Sigmoid colon (tissue), 4 donors: ENCODE measurements around the gene DIP2C.
"Not testable (repeated sequence)": the region's sequence is repeated elsewhere in the genome, so short reads cannot be mapped to it uniquely, and the experiment has no call there.

Source experiments
- EP300 ChIP-seq, 4 donors: sonication (generic); formaldehyde crosslinking; IDR thresholded peaks; one replicate each; pipeline ENCODE4 v1.6.1; 2017; ENCODE audit warnings: antibody characterized with exemption in 4 of 4
- POLR2A ChIP-seq, 2 donors: fragments of 450-650 bp; IDR thresholded peaks; one replicate each; pipeline ENCODE4 v1.6.1; 2016; ENCODE audit warnings: antibody characterized with exemption in 2 of 2, mild to moderate bottlenecking in 2 of 2, moderate library complexity in 2 of 2
- POLR2AphosphoS5 ChIP-seq, 4 donors: sonication (generic); formaldehyde crosslinking; IDR thresholded peaks; one replicate each; pipeline ENCODE4 v1.6.1; 2017; ENCODE audit warnings: antibody characterized with exemption in 4 of 4
- TF ChIP-seq, protein P1 (sequence below), 4 experiments: fragments of 450-650 bp in 3 of 4; fragments of 200-600 bp in 1 of 4; IDR thresholded peaks; one replicate each; pipeline ENCODE4 v1.5.1; 2016 to 2019; ENCODE audit warnings: antibody characterized with exemption in 4 of 4, mild to moderate bottlenecking in 3 of 4, moderate library complexity in 2 of 4

DNA sequence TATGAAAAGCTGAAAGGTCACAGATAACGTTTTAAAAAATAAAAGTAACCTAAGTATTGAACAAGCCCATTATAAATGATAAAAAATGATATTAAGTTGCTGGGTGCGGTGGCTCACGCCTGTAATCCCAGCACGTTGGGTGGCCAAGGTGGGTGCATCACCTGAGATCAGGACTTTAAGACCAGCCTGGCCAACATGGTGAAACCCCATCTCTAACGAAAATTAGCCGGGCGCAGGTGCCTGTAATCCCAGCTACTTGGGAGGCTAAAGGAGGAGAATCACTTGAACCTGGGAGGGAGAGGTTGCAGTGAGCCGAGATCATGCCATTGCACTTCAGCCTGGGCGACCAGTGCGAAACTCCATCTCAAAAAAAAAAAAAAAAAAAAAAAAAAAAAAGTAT, 93.3 kb downstream of the DIP2C start:
- TF ChIP-seq, protein P1, sequence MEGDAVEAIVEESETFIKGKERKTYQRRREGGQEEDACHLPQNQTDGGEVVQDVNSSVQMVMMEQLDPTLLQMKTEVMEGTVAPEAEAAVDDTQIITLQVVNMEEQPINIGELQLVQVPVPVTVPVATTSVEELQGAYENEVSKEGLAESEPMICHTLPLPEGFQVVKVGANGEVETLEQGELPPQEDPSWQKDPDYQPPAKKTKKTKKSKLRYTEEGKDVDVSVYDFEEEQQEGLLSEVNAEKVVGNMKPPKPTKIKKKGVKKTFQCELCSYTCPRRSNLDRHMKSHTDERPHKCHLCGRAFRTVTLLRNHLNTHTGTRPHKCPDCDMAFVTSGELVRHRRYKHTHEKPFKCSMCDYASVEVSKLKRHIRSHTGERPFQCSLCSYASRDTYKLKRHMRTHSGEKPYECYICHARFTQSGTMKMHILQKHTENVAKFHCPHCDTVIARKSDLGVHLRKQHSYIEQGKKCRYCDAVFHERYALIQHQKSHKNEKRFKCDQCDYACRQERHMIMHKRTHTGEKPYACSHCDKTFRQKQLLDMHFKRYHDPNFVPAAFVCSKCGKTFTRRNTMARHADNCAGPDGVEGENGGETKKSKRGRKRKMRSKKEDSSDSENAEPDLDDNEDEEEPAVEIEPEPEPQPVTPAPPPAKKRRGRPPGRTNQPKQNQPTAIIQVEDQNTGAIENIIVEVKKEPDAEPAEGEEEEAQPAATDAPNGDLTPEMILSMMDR (IDR thresholded peaks at IDR 0.05) = not testable (repeated sequence)
- not testable (repeated sequence) for TF ChIP-seq POLR2A, EP300, POLR2AphosphoS5 (IDR thresholded peaks at IDR 0.05)
